Keratinocyte (primary cell): Measurements from ENCODE around the gene CHID1. TPM values are rescaled to one million over a fixed set of nuclear protein-coding genes. Genes with fewer than 3 reads are reported as not detected.

Source experiments
- DNase-seq: peaks from one replicate; pipeline ENCODE4 v3.0.0-alpha.2; 2011; ENCODE audit warnings: low read depth, missing footprints, low spot score
- FAIRE-seq: peaks from 2 replicates; lab custom pipeline; 2011; peaks lifted over from hg19 to GRCh38; lab: Jason Lieb, UNC
- H2AFZ ChIP-seq: 2 replicates; pipeline ENCODE4 v1.6.0; 2012; ENCODE audit warnings: low read length, control low read depth, inconsistent platforms; ENCODE audit not compliant: control insufficient read depth
- H3K27ac ChIP-seq: 2 replicates; pipeline ENCODE4 v1.5.1; 2011; ENCODE audit warnings: low read length; ENCODE audit not compliant: control insufficient read depth, insufficient read depth
- H3K27me3 ChIP-seq: 3 replicates; pipeline ENCODE4 v1.6.0; 2011; ENCODE audit warnings: low read length; ENCODE audit not compliant: control insufficient read depth, insufficient read depth; ENCODE audit errors: extremely low read depth
- H3K36me3 ChIP-seq, 2 experiments: 2 replicates in 1 of 2; 3 replicates in 1 of 2; pipeline ENCODE4 v1.5.1; 2011; ENCODE audit warnings: low read length in 2 of 2, mild to moderate bottlenecking in 1 of 2; ENCODE audit not compliant: control insufficient read depth in 2 of 2, insufficient read depth in 2 of 2; ENCODE audit errors: extremely low read depth in 1 of 2
- H3K4me1 ChIP-seq: 3 replicates; pipeline ENCODE4 v1.5.1; 2011; ENCODE audit warnings: low read length; ENCODE audit not compliant: control insufficient read depth, insufficient read depth; ENCODE audit errors: extremely low read depth
- H3K4me2 ChIP-seq: 3 replicates; pipeline ENCODE4 v1.6.0; 2011; ENCODE audit warnings: low read depth, low read length; ENCODE audit not compliant: control insufficient read depth, insufficient read depth; ENCODE audit errors: extremely low read depth
- H3K4me3 ChIP-seq, 3 experiments: fragments of 200-600 bp in 1 of 3; sonication (generic) in 1 of 3; 2 replicates in 2 of 3; 3 replicates in 1 of 3; pipeline ENCODE4 v1.5.1; 2011 to 2016; ENCODE audit warnings: low read length in 3 of 3, mild to moderate bottlenecking in 3 of 3, control low read depth in 2 of 3, inconsistent platforms in 1 of 3, low read depth in 1 of 3, mixed read lengths in 1 of 3, mixed run types in 1 of 3, moderate library complexity in 1 of 3; ENCODE audit not compliant: control insufficient read depth in 2 of 3, insufficient read depth in 2 of 3; ENCODE audit errors: extremely low read depth in 1 of 3
- H3K79me2 ChIP-seq: 2 replicates; pipeline ENCODE4 v1.6.0; 2012; ENCODE audit warnings: low read length; ENCODE audit not compliant: control insufficient read depth, insufficient read depth
- H3K9ac ChIP-seq: 3 replicates; pipeline ENCODE4 v1.6.0; 2011; ENCODE audit warnings: low read length; ENCODE audit not compliant: control insufficient read depth, insufficient read depth; ENCODE audit errors: extremely low read depth
- H3K9me1 ChIP-seq: 3 replicates; pipeline ENCODE4 v1.6.0; 2011; ENCODE audit warnings: low read length; ENCODE audit not compliant: control insufficient read depth, insufficient read depth; ENCODE audit errors: extremely low read depth
- H3K9me3 ChIP-seq: 2 replicates; pipeline ENCODE4 v1.5.1; 2012; ENCODE audit warnings: low read depth, low read length; ENCODE audit not compliant: control insufficient read depth
- H4K20me1 ChIP-seq: 3 replicates; pipeline ENCODE4 v1.6.0; 2011; ENCODE audit warnings: low read length; ENCODE audit not compliant: control insufficient read depth, insufficient read depth; ENCODE audit errors: extremely low read depth
- CTCF ChIP-seq, 3 experiments: IDR thresholded peaks in 1 of 3; conservative IDR thresholded peaks in 1 of 3; optimal IDR thresholded peaks in 1 of 3; 2 replicates in 2 of 3; 3 replicates in 1 of 3; pipeline versions ENCODE3 to v1.5.1; 2011; ENCODE audit warnings: low read length in 3 of 3, mild to moderate bottlenecking in 3 of 3, moderate library complexity in 2 of 3, control low read depth in 1 of 3, inconsistent platforms in 1 of 3; ENCODE audit not compliant: insufficient read depth in 2 of 3; ENCODE audit errors: extremely low read depth in 1 of 3
- EZH2 ChIP-seq: IDR thresholded peaks from one replicate; pipeline ENCODE4 v1.6.1; 2012; ENCODE audit warnings: inconsistent platforms, mild to moderate bottlenecking, low read length, moderate library complexity
- dilution Hi-C: fragments of 300-500 bp; cut with MboI; formaldehyde crosslinking; loops from one replicate; pipeline ENCODE4 v1.7.0; 2020; ENCODE audit warnings: low sequenced_read_pairs; ENCODE audit not compliant: extremely low pct_ligation_motif_present
- polyA plus RNA-seq, 5 experiments: library from polyadenylated mRNA; depleted of rRNA in 3 of 5; stranded (reverse) in 3 of 5; stranded (forward) in 1 of 5; unstranded in 1 of 5; fragments of >200 nt; gene quantifications; 1 replicate in 1 of 5; 2 replicates in 3 of 5; 3 replicates in 1 of 5; pipeline versions ENCODE4 v1.2.1 to v1.2.3, GENCODE V29; 2011 to 2012; ENCODE audit warnings: missing spikeins in 2 of 5, low read depth in 1 of 5, low replicate concordance in 1 of 5

CHID1 gene
- polyA plus RNA-seq, 1 donor (not counting 4 experiments of a cell fraction or from before 2014, with no cell fraction given) = 23.0 TPM

GRCh38 chr11:899724-900123, 10.9 kb downstream of the CHID1 start:
- H3K36me3 ChIP-seq = peaks cover 27 to 30% of the 10 kb centered on the region in 2 experiments
- H3K27me3 ChIP-seq = no peaks in the 10 kb centered on the region
- H3K27ac ChIP-seq = no peak overlapping the region
- no peaks in the 10 kb centered on the region for H3K9me3 ChIP-seq
- no peak for DNase-seq
- no peak overlapping the region for H3K4me2 ChIP-seq
- no peaks in the 10 kb centered on the region for H3K4me1 ChIP-seq
- dilution Hi-C loops = no loop called here
- H3K9ac ChIP-seq = no peak overlapping the region
- H3K79me2 ChIP-seq = no peaks in the 10 kb centered on the region
- peaks cover 3% of the 10 kb centered on the region for H4K20me1 ChIP-seq
- no peak for TF ChIP-seq CTCF (optimal IDR thresholded peaks at IDR 0.05 in 1 of 3, IDR thresholded peaks at IDR 0.05 in 1 of 3, conservative IDR thresholded peaks at IDR 0.05 in 1 of 3; ENCODE audit: extremely low read depth in 1 of 3, insufficient read depth in 2 of 3, low read length in 3 of 3)
- no peak for TF ChIP-seq EZH2
- H3K4me3 ChIP-seq = no peak overlapping the region
- FAIRE-seq = no peak
- H2AFZ ChIP-seq = no peak overlapping the region
- no peaks in the 10 kb centered on the region for H3K9me1 ChIP-seq

DNA sequence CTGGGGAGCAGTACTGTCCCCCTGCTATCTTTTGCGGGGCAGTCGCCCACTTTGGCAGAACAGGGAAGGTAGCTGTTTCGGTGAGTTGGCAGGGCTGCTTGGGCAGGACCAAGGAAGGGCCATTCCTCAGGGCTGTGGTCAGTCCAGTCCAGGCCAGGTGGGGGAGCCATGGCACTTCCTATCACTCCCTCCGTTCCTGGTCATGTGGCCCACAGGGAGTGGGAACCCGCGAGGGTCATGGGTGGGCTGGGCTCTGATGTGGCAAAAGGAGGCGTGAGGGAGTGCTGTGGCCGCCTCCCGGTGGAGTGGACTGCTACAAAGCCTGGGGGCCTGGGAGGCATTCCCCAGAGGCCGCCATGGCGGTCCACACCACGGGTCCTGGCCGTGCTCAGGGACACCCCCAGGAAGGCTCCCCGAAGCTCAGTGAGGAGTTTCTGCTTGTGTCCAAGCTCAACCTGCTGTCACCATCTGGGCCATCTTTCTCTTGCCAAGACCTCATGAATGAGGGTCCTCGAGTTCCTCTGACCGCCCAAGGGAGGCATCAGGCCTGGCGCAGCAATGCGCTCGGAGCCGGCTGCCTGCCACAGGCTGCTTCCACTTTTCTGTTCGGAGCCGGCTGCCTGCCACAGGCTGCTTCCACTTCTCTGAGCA, 11.9 kb downstream of the CHID1 start:
- H3K4me3 ChIP-seq = no peak overlapping the region
- H3K9me3 ChIP-seq = no peaks in the 10 kb centered on the region
- H4K20me1 ChIP-seq = peaks cover 3% of the 10 kb centered on the region
- peaks cover 25 to 28% of the 10 kb centered on the region in 2 experiments for H3K36me3 ChIP-seq
- TF ChIP-seq CTCF (optimal IDR thresholded peaks at IDR 0.05 in 1 of 3, IDR thresholded peaks at IDR 0.05 in 1 of 3, conservative IDR thresholded peaks at IDR 0.05 in 1 of 3; ENCODE audit: extremely low read depth in 1 of 3, insufficient read depth in 2 of 3, low read length in 3 of 3) (peak in 1 of 3 experiments; percentile 41), EZH2 (no peak)
- no peak overlapping the region for H2AFZ ChIP-seq
- FAIRE-seq = no peak
- dilution Hi-C loops = no loop called here
- no peak overlapping the region for H3K27ac ChIP-seq
- no peak overlapping the region for H3K4me2 ChIP-seq
- DNase-seq = no peak
- no peak overlapping the region for H3K9ac ChIP-seq
- no peaks in the 10 kb centered on the region for H3K27me3 ChIP-seq
- no peaks in the 10 kb centered on the region for H3K4me1 ChIP-seq
- H3K9me1 ChIP-seq = no peaks in the 10 kb centered on the region
- H3K79me2 ChIP-seq = no peaks in the 10 kb centered on the region
